CD4-positive, alpha-beta memory T cell (primary cell): ENCODE results near the gene GDF10. TPM values are rescaled to one million over a fixed set of nuclear protein-coding genes. Genes with fewer than 3 reads are reported as not detected.

ENCODE experiments used
- CTCF ChIA-PET: fragments of 350-600 bp; sonication (Branson Sonifier 250); formaldehyde crosslinking; loops from one replicate; lab custom pipeline; 2021; ENCODE audit warnings: inconsistent platforms; ENCODE audit not compliant: partially characterized antibody; lab: Charles Lee
- POLR2A ChIA-PET: fragments of 350-600 bp; sonication (Branson Sonifier 250); formaldehyde crosslinking; loops from one replicate; lab custom pipeline; 2021; ENCODE audit not compliant: partially characterized antibody; lab: Charles Lee
- DNase-seq, 5 donors: peaks; one replicate each; pipeline versions ENCODE4 v3.0.0 to v3.0.0-alpha.2; 2020 to 2022; ENCODE audit warnings: mixed read lengths in 1 of 5
- H3K27ac ChIP-seq: one replicate; pipeline ENCODE4 v1.7.0; 2013; ENCODE audit warnings: low read depth, low read length
- H3K27me3 ChIP-seq: 2 replicates; pipeline ENCODE4 v1.7.0; 2013; ENCODE audit warnings: mild to moderate bottlenecking, low read length, moderate library complexity; ENCODE audit not compliant: insufficient read depth
- H3K36me3 ChIP-seq: 2 replicates; pipeline ENCODE4 v1.7.0; 2013; ENCODE audit warnings: mild to moderate bottlenecking, low read length, moderate library complexity; ENCODE audit not compliant: insufficient read depth
- H3K4me1 ChIP-seq: 2 replicates; pipeline ENCODE4 v1.7.0; 2013; ENCODE audit warnings: mild to moderate bottlenecking, low read length, moderate library complexity; ENCODE audit not compliant: insufficient read depth
- H3K4me3 ChIP-seq, 2 donors: one replicate each; pipeline ENCODE4 v1.7.0; 2013; ENCODE audit warnings: low read length in 2 of 2, mild to moderate bottlenecking in 1 of 2
- H3K9me3 ChIP-seq, 2 donors: one replicate each; pipeline ENCODE4 v1.7.0; 2013; ENCODE audit warnings: low read length in 2 of 2, control low read depth in 1 of 2; ENCODE audit not compliant: control insufficient read depth in 1 of 2
- H3K27ac Mint-ChIP-seq, 7 donors: one replicate each; pipeline ENCODE4 v1.8.0; 2020 to 2021; ENCODE audit warnings: mixed read lengths in 7 of 7, mild to moderate bottlenecking in 6 of 7, inconsistent platforms in 3 of 7, moderate library complexity in 3 of 7
- H3K27me3 Mint-ChIP-seq, 2 donors: one replicate each; pipeline ENCODE4 v1.8.0; 2020 to 2021; ENCODE audit warnings: mixed read lengths in 2 of 2
- H3K36me3 Mint-ChIP-seq, 2 donors: one replicate each; pipeline ENCODE4 v1.8.0; 2020 to 2021; ENCODE audit warnings: mixed read lengths in 2 of 2, inconsistent platforms in 1 of 2, mild to moderate bottlenecking in 1 of 2
- H3K4me1 Mint-ChIP-seq, 4 donors: one replicate each; pipeline ENCODE4 v1.8.0; 2020 to 2021; ENCODE audit warnings: mixed read lengths in 4 of 4, mild to moderate bottlenecking in 1 of 4
- H3K4me3 Mint-ChIP-seq, 8 donors: one replicate each; pipeline ENCODE4 v1.8.0; 2020 to 2021; ENCODE audit warnings: mixed read lengths in 8 of 8, mild to moderate bottlenecking in 7 of 8, moderate library complexity in 6 of 8, inconsistent platforms in 3 of 8
- H3K9me3 Mint-ChIP-seq, 8 donors: one replicate each; pipeline ENCODE4 v1.8.0; 2020 to 2021; ENCODE audit warnings: mixed read lengths in 8 of 8, mild to moderate bottlenecking in 5 of 8, inconsistent platforms in 3 of 8, moderate library complexity in 1 of 8
- intact Hi-C: fragments of 100-400 bp; cut with micrococcal nuclease; formaldehyde crosslinking; loops from one replicate; pipeline ENCODE4 v1.15.1; 2023
- polyA plus RNA-seq, 2 donors: library from polyadenylated mRNA; unstranded; fragments of 300-500 nt; fragmentation: Illumina TruSeq; gene quantifications; one replicate each; pipeline ENCODE4 v1.2.3, GENCODE V29; 2021
- total RNA-seq, 2 experiments: library from RNA; stranded (reverse); gene quantifications; one replicate each; pipeline ENCODE4 v1.2.3, GENCODE V29; 2021

The GDF10 gene
- total and polyA plus RNA-seq, 4 experiments from 2014 or later = 0.19 to 1.3 (median 0.78) TPM

DNA sequence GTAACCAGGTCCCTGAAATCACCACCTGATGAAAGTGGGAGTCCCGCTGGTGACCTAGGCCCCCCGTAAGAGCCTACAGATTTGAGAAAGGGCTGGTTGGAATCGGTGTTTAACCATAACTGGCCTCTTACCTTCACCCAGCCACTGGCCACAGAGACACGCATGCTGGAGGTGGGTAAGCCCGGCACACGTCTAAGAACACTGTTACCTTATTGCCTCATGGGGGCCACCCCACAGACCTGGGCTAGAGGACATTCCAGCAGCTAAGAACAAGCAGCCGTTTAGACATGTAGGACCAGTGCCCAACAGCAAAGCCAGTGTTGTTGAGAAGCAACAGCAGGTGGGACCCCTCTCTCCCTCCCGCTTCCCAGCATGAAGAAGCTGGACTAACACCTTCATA, 19.8 kb downstream of the GDF10 start:
- H3K4me1 ChIP-seq = no peaks in the 10 kb centered on the region
- intact Hi-C loops = no loop called here
- no peak overlapping the region for H3K27ac Mint-ChIP-seq
- peaks cover 0 to 1% (median 0%) of the 10 kb centered on the region in 8 donors for H3K9me3 Mint-ChIP-seq
- H3K4me3 ChIP-seq = no peak overlapping the region
- H3K4me1 Mint-ChIP-seq = no peaks in the 10 kb centered on the region
- H3K36me3 Mint-ChIP-seq = no peaks in the 10 kb centered on the region
- POLR2A ChIA-PET = no interaction called here
- H3K36me3 ChIP-seq = no peaks in the 10 kb centered on the region
- CTCF ChIA-PET = interaction anchor here (2.2 to 3.3 kb wide), 2 partner anchors 272 to 295 kb away, joined by 6 to 11 read pairs; no protein-coding TSS in a partner anchor
- no peak overlapping the region for H3K27ac ChIP-seq
- peaks cover 3 to 7% of the 10 kb centered on the region in 2 donors for H3K27me3 Mint-ChIP-seq
- DNase-seq = no peak
- no peaks in the 10 kb centered on the region for H3K27me3 ChIP-seq
- H3K4me3 Mint-ChIP-seq = no peak overlapping the region
- no peaks in the 10 kb centered on the region for H3K9me3 ChIP-seq

GRCh38 chr10:47320812-47321211, 20.8 kb downstream of the GDF10 start:
- no peaks in the 10 kb centered on the region for H3K4me1 ChIP-seq
- Mint-ChIP-seq H3K27ac (no peak overlapping the region), H3K9me3 (peaks cover 0 to 1% (median 0%) of the 10 kb centered on the region in 8 donors), H3K27me3 (peaks cover 3 to 7% of the 10 kb centered on the region in 2 donors), H3K4me3 (no peak overlapping the region), H3K36me3 (no peaks in the 10 kb centered on the region), H3K4me1 (no peaks in the 10 kb centered on the region)
- no peak overlapping the region for H3K4me3 ChIP-seq
- H3K9me3 ChIP-seq = no peaks in the 10 kb centered on the region
- intact Hi-C loops = no loop called here
- DNase-seq = no peak
- ChIA-PET POLR2A (no interaction called here), CTCF (interaction anchor here (3.3 kb wide), 1 partner anchor 296 kb away, joined by 11 read pairs; no protein-coding TSS in a partner anchor)
- H3K27ac ChIP-seq = no peak overlapping the region
- H3K27me3 ChIP-seq = no peaks in the 10 kb centered on the region
- H3K36me3 ChIP-seq = no peaks in the 10 kb centered on the region

DNA sequence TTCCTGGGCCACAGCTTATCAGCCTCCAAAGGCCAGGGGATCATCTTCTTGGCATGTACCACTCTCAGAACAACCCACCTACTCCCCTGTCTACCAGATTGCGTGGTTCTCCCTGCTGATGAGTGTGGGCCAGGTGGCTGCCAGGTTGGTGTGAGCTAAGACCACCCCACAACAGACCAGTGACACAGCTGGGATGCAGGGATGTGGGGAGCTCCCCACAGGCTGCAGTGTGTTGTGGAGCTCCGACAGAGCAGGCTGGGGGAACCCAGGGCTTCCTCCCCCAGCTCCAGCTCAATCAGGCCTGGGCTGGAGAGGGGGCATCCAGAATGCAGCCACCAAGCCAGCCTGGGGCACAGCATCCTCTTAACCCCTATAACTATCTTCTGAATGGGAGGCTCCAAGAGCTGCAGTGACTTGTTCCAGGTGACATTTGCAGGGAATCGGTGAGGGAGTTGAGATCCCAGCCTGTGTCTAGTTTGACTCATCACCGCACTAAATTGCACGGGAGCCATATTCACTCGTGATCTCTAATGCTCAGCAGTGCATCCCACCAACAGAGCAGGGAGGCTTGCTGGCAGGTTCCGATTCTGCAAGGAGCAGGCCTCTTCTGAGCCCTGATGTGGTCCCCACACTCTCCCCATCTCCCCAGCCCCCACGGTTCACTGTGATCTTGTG, 21.7 kb downstream of the GDF10 start:
- no peak for DNase-seq
- no peaks in the 10 kb centered on the region for H3K27me3 ChIP-seq
- Mint-ChIP-seq H3K27ac (no peak overlapping the region), H3K36me3 (no peaks in the 10 kb centered on the region), H3K9me3 (peaks cover 0 to 1% (median 0%) of the 10 kb centered on the region in 8 donors), H3K4me1 (no peaks in the 10 kb centered on the region), H3K27me3 (peaks cover 3 to 7% of the 10 kb centered on the region in 2 donors), H3K4me3 (no peak overlapping the region)
- no peaks in the 10 kb centered on the region for H3K9me3 ChIP-seq
- H3K27ac ChIP-seq = no peak overlapping the region
- no peaks in the 10 kb centered on the region for H3K36me3 ChIP-seq
- no peaks in the 10 kb centered on the region for H3K4me1 ChIP-seq
- H3K4me3 ChIP-seq = no peak overlapping the region
- intact Hi-C loops = no loop called here
- ChIA-PET CTCF (interaction anchor here (0.6 to 4.6 kb wide), 5 partner anchors 10 to 326 kb away, joined by 3 to 18 read pairs (median 5); no protein-coding TSS in a partner anchor), POLR2A (no interaction called here)

DNA sequence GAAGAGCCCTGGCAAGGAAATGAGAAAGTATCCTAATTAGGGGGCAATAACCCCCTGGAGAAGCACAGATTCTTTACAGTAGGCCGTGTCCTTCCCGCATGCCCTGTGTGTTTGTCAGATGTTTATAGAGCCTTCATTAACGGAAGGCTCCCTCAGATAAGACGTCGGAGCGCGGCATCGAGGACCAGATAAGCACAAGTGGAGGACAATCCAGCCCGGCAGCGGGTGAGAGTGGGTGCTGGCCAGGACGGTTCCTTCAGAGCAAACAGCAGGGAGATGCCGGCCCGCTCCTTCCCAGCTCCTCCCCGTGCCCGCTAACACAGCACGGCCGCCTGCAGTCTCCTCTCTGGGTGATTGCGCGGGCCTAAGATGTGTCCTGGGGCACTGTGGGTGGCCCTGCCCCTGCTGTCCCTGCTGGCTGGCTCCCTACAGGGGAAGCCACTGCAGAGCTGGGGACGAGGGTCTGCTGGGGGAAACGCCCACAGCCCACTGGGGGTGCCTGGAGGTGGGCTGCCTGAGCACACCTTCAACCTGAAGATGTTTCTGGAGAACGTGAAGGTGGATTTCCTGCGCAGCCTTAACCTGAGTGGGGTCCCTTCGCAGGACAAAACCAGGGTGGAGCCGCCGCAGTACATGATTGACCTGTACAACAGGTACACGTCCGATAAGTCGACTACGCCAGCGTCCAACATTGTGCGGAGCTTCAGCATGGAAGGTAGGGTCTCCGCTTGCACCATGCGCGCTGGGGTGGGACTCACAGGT, 22.5 kb downstream of the GDF10 start, which contains the start of gene GDF2:
Gene GDF2, plus strand, starts transcription at position 155 of the 762 bp plus-strand sequence. Its CDS starts 215 bp downstream, at position 370.
- peak within 1 kb of the TSS in 1 of 7 donors; percentile 54 for H3K27ac Mint-ChIP-seq

GRCh38 chr10:47323087-47323486, 23.1 kb downstream of the GDF10 start:
- H3K27me3 ChIP-seq = no peaks in the 10 kb centered on the region
- H3K9me3 ChIP-seq = no peaks in the 10 kb centered on the region
- H3K27ac Mint-ChIP-seq = peak overlapping the region in 1 of 7 donors; percentile 54
- intact Hi-C loops = no loop called here
- CTCF ChIA-PET = interaction anchor here (1.4 to 4.6 kb wide), 5 partner anchors 9 to 298 kb away, joined by 4 to 18 read pairs (median 6); no protein-coding TSS in a partner anchor
- H3K27ac ChIP-seq = no peak overlapping the region
- H3K4me1 ChIP-seq = no peaks in the 10 kb centered on the region
- no peaks in the 10 kb centered on the region for H3K36me3 Mint-ChIP-seq
- H3K4me1 Mint-ChIP-seq = no peaks in the 10 kb centered on the region
- peaks cover 0 to 1% (median 0%) of the 10 kb centered on the region in 8 donors for H3K9me3 Mint-ChIP-seq
- H3K4me3 Mint-ChIP-seq = no peak overlapping the region
- POLR2A ChIA-PET = no interaction called here
- H3K36me3 ChIP-seq = no peaks in the 10 kb centered on the region
- DNase-seq = no peak
- H3K27me3 Mint-ChIP-seq = peaks cover 3 to 7% of the 10 kb centered on the region in 2 donors
- no peak overlapping the region for H3K4me3 ChIP-seq

More for the DNA sequence above, 22.5 kb downstream of the GDF10 start, which contains the start of gene GDF2:
- DNase-seq = no peak
- Mint-ChIP-seq H3K4me1 (no peaks in the 10 kb centered on the region), H3K36me3 (no peaks in the 10 kb centered on the region), H3K27me3 (peaks cover 3 to 7% of the 10 kb centered on the region in 2 donors), H3K9me3 (peaks cover 0 to 1% (median 0%) of the 10 kb centered on the region in 8 donors), H3K4me3 (no peak within 1 kb of the TSS)
- no peak within 1 kb of the TSS for H3K4me3 ChIP-seq
- H3K36me3 ChIP-seq = no peaks in the 10 kb centered on the region
- CTCF ChIA-PET = interaction anchor here (0.6 to 4.6 kb wide), 6 partner anchors 9 to 327 kb away, joined by 3 to 18 read pairs (median 4); no protein-coding TSS in a partner anchor
- H3K4me1 ChIP-seq = no peaks in the 10 kb centered on the region
- intact Hi-C loops = no loop called here
- H3K27me3 ChIP-seq = no peaks in the 10 kb centered on the region
- POLR2A ChIA-PET = no interaction called here
- H3K9me3 ChIP-seq = no peaks in the 10 kb centered on the region
- no peak within 1 kb of the TSS for H3K27ac ChIP-seq

- Histone ChIP-seq H3K27me3 (no peaks in the 10 kb centered on the region), H3K9me3 (no peaks in the 10 kb centered on the region), H3K4me3 (no peak overlapping the region), H3K36me3 (no peaks in the 10 kb centered on the region), H3K27ac (no peak overlapping the region), H3K4me1 (no peaks in the 10 kb centered on the region)
- CTCF ChIA-PET = interaction anchor here (1.4 to 4.6 kb wide), 4 partner anchors 10 to 299 kb away, joined by 4 to 18 read pairs (median 8); no protein-coding TSS in a partner anchor
- H3K4me3 Mint-ChIP-seq = no peak overlapping the region
- intact Hi-C loops = no loop called here
- no peak for DNase-seq
- no peaks in the 10 kb centered on the region for H3K36me3 Mint-ChIP-seq
- peaks cover 0 to 1% (median 0%) of the 10 kb centered on the region in 8 donors for H3K9me3 Mint-ChIP-seq
- H3K4me1 Mint-ChIP-seq = no peaks in the 10 kb centered on the region
- no peak overlapping the region for H3K27ac Mint-ChIP-seq
- peaks cover 1 to 7% of the 10 kb centered on the region in 2 donors for H3K27me3 Mint-ChIP-seq
- POLR2A ChIA-PET = no interaction called here
Observed at GRCh38 chr10:47323636-47324296, 23.8 kb downstream of the GDF10 start.
